A549 (cell line): Measurements from ENCODE around the gene UNC5C. TPM values are rescaled to one million over a fixed set of nuclear protein-coding genes. Genes with fewer than 3 reads are reported as not detected.

Experiments used
- ATAC-seq, 2 experiments: fragments of 200-7000 bp in 1 of 2; fragments of >200 bp in 1 of 2; cut with Nextera tagmentation in 1 of 2; cut with Tn5 transposase in 1 of 2; 3 replicates each; pipeline versions ENCODE4 v1.8.0 to v1.9.1; 2018 to 2020; ENCODE audit warnings: mild to moderate bottlenecking in 1 of 2, moderate library complexity in 1 of 2
- CTCF ChIA-PET: fragments of 300-600 bp; sonication (Branson Sonifier 250); formaldehyde crosslinking; extraction: SDS; loops from one replicate; lab custom pipeline; 2021; ENCODE audit warnings: antibody characterized with exemption, inconsistent platforms; lab: Yijun Ruan, JAX
- POLR2A ChIA-PET: fragments of 350-600 bp; formaldehyde crosslinking; extraction: SDS; loops from one replicate; lab custom pipeline; 2021; ENCODE audit warnings: antibody characterized with exemption, inconsistent platforms; lab: Yijun Ruan, JAX
- DNase-seq, 2 experiments: peaks; one replicate each; pipeline versions ENCODE4 v3.0.0 to v3.0.0-alpha.2; 2011 to 2016; ENCODE audit warnings: low read depth in 1 of 2, low spot score in 1 of 2
- FAIRE-seq: peaks from 2 replicates; lab custom pipeline; 2011; peaks lifted over from hg19 to GRCh38; lab: Jason Lieb, UNC
- H3K27ac ChIP-seq, 2 experiments: fragments of >200 bp; sonication (Bioruptor Twin); formaldehyde crosslinking; 3 replicates each; pipeline ENCODE4 v1.5.1; 2016 to 2017
- H3K4me1 ChIP-seq: fragments of >200 bp; sonication (Bioruptor Twin); formaldehyde crosslinking; 3 replicates; pipeline ENCODE4 v1.6.1; 2016
- H3K4me2 ChIP-seq: fragments of >200 bp; sonication (Bioruptor Twin); formaldehyde crosslinking; 3 replicates; pipeline ENCODE4 v1.6.1; 2016
- H3K4me3 ChIP-seq: fragments of >200 bp; sonication (Bioruptor Twin); formaldehyde crosslinking; 3 replicates; pipeline ENCODE4 v1.5.1; 2016
- H3K9me3 ChIP-seq: fragments of >200 bp; sonication (Bioruptor Twin); formaldehyde crosslinking; 3 replicates; pipeline ENCODE4 v1.6.1; 2016
- CBX2 ChIP-seq: fragments of 200-600 bp; sonication (generic); IDR thresholded peaks from 2 replicates; pipeline ENCODE4 v1.6.1; 2016; ENCODE audit warnings: low read depth, mild to moderate bottlenecking, borderline replicate concordance
- CHD4 ChIP-seq: fragments of 200-600 bp; sonication (generic); IDR thresholded peaks from 2 replicates; pipeline ENCODE4 v1.6.1; 2016; ENCODE audit warnings: antibody characterized with exemption, mild to moderate bottlenecking, borderline replicate concordance
- EHF ChIP-seq: fragments of 250-450 bp; sonication (Bioruptor Pico); IDR thresholded peaks from 2 replicates; pipeline ENCODE4 v1.5.0; 2020; ENCODE audit warnings: mild to moderate bottlenecking
- EHMT2 ChIP-seq: fragments of 200-600 bp; sonication (generic); IDR thresholded peaks from 2 replicates; pipeline ENCODE4 v1.6.1; 2016; ENCODE audit warnings: antibody characterized with exemption, low read depth, mild to moderate bottlenecking, moderate library complexity
- FOSB ChIP-seq: fragments of 250-450 bp; sonication (Bioruptor Pico); IDR thresholded peaks from 2 replicates; pipeline ENCODE4 v1.5.0; 2020; ENCODE audit warnings: mild to moderate bottlenecking, moderate library complexity
- FOSL2 ChIP-seq, 2 experiments: fragments of 450-650 bp in 1 of 2; fragments of >200 bp in 1 of 2; sonication (Bioruptor Twin) in 1 of 2; formaldehyde crosslinking; IDR thresholded peaks; 2 replicates each; pipeline versions ENCODE4 v1.5.0 to v1.6.1; 2016 to 2020; ENCODE audit warnings: mild to moderate bottlenecking in 1 of 2, moderate library complexity in 1 of 2
- GATA3 ChIP-seq: IDR thresholded peaks from 2 replicates; pipeline ENCODE4 v1.6.1; 2012; ENCODE audit warnings: borderline replicate concordance
- HDAC2 ChIP-seq: fragments of 200-600 bp; sonication (generic); IDR thresholded peaks from 2 replicates; pipeline ENCODE4 v1.6.1; 2016
- HEYL ChIP-seq: fragments of 250-450 bp; sonication (Bioruptor Pico); IDR thresholded peaks from 2 replicates; pipeline ENCODE4 v1.8.0; 2021; ENCODE audit warnings: mild to moderate bottlenecking, moderate library complexity
- JUN ChIP-seq, 2 experiments: fragments of >200 bp; sonication (Bioruptor Twin); formaldehyde crosslinking; IDR thresholded peaks; 2 replicates in 1 of 2; 3 replicates in 1 of 2; pipeline ENCODE4 v1.6.1; 2016 to 2017
- JUNB ChIP-seq: fragments of >200 bp; sonication (Bioruptor Twin); formaldehyde crosslinking; IDR thresholded peaks from 2 replicates; pipeline ENCODE4 v1.6.1; 2016
- MAFK ChIP-seq: fragments of 450-650 bp; IDR thresholded peaks from 2 replicates; pipeline ENCODE4 v1.6.1; 2014; ENCODE audit not compliant: partially characterized antibody
- MYC ChIP-seq: IDR thresholded peaks from 2 replicates; pipeline ENCODE4 v1.6.1; 2012; ENCODE audit warnings: mild to moderate bottlenecking, inconsistent platforms, low read length, improper control_type of control experiment, borderline replicate concordance
- NFE2L2 ChIP-seq: fragments of 150-350 bp; conservative IDR thresholded peaks from 2 replicates; pipeline ENCODE4 v1.6.1; 2014; ENCODE audit warnings: low read length
- NPAS2 ChIP-seq: fragments of 250-450 bp; sonication (Bioruptor Pico); IDR thresholded peaks from 2 replicates; pipeline ENCODE4 v1.8.0; 2022; ENCODE audit warnings: mild to moderate bottlenecking, moderate library complexity, borderline replicate concordance
- NR3C1 ChIP-seq: fragments of >200 bp; sonication (Bioruptor Twin); formaldehyde crosslinking; IDR thresholded peaks from 3 replicates; pipeline ENCODE4 v1.6.1; 2017
- PHF8 ChIP-seq: fragments of 200-600 bp; sonication (generic); IDR thresholded peaks from 2 replicates; pipeline ENCODE4 v1.6.1; 2016; ENCODE audit warnings: low read depth, mild to moderate bottlenecking, antibody characterized with exemption, moderate library complexity, borderline replicate concordance
- POLR2A ChIP-seq: IDR thresholded peaks from 2 replicates; pipeline ENCODE4 v1.6.1; 2012; ENCODE audit warnings: mild to moderate bottlenecking, low read length
- RAD21 ChIP-seq, 2 experiments: fragments of >200 bp in 1 of 2; sonication (Bioruptor Twin) in 1 of 2; formaldehyde crosslinking in 1 of 2; IDR thresholded peaks in 1 of 2; conservative IDR thresholded peaks in 1 of 2; 2 replicates in 1 of 2; 3 replicates in 1 of 2; pipeline ENCODE4 v1.6.1; 2012 to 2018; ENCODE audit warnings: inconsistent platforms in 1 of 2
- RCOR1 ChIP-seq: fragments of 150-350 bp; IDR thresholded peaks from 2 replicates; pipeline ENCODE4 v1.6.1; 2014; ENCODE audit warnings: antibody characterized with exemption, low read length, low read depth
- SMC3 ChIP-seq: fragments of >200 bp; sonication (Bioruptor Twin); formaldehyde crosslinking; IDR thresholded peaks from 3 replicates; pipeline ENCODE4 v1.6.1; 2018; ENCODE audit warnings: inconsistent platforms
- ZC3H11A ChIP-seq: fragments of 450-650 bp; IDR thresholded peaks from 2 replicates; pipeline ENCODE4 v1.6.1; 2014; ENCODE audit warnings: antibody characterized with exemption, mild to moderate bottlenecking
- ZSCAN20 ChIP-seq: fragments of 250-450 bp; sonication (Bioruptor Pico); IDR thresholded peaks from 2 replicates; pipeline ENCODE4 v1.8.0; 2022; ENCODE audit warnings: mild to moderate bottlenecking, moderate library complexity
- WGBS: methylation state at CpG from one replicate; pipeline ENCODE4 v1.1.6; 2017; ENCODE audit errors: missing lambda C conversion rate; 5-methylcytosine and 5-hydroxymethylcytosine counted together
- polyA plus RNA-seq, 4 experiments: library from polyadenylated mRNA; depleted of rRNA in 3 of 4; stranded (reverse); fragments of >200 nt; fragmentation: RNase III in 1 of 4; extraction: RNeasy Plus Mini Kit Qiagen cat#74134 plus additional on column Dnase treatment in 1 of 4; gene quantifications; 2 replicates in 3 of 4; 3 replicates in 1 of 4; pipeline ENCODE4 v1.2.3, GENCODE V29; 2011 to 2017
- TF ChIP-seq, protein P1 (sequence below): fragments of 450-650 bp; IDR thresholded peaks from 2 replicates; pipeline ENCODE4 v1.6.1; 2014; ENCODE audit warnings: antibody characterized with exemption
- TF ChIP-seq, protein P2 (sequence below): IDR thresholded peaks from 2 replicates; pipeline ENCODE4 v1.6.1; 2012
- TF ChIP-seq, protein P3 (sequence below): IDR thresholded peaks from 2 replicates; pipeline ENCODE4 v1.6.1; 2012
- TF ChIP-seq, protein P4 (sequence below): fragments of 150-350 bp; IDR thresholded peaks from 2 replicates; pipeline ENCODE4 v1.6.1; 2014; ENCODE audit warnings: low read depth, mild to moderate bottlenecking, low read length
- TF ChIP-seq, protein P5 (sequence below): IDR thresholded peaks from 2 replicates; pipeline ENCODE4 v1.6.1; 2012; ENCODE audit warnings: low read depth, borderline replicate concordance

UNC5C gene
- polyA plus RNA-seq, 2 of the 4 experiments (the other 2 are of a cell fraction): 0.13 TPM; not detected in 1

DNA sequence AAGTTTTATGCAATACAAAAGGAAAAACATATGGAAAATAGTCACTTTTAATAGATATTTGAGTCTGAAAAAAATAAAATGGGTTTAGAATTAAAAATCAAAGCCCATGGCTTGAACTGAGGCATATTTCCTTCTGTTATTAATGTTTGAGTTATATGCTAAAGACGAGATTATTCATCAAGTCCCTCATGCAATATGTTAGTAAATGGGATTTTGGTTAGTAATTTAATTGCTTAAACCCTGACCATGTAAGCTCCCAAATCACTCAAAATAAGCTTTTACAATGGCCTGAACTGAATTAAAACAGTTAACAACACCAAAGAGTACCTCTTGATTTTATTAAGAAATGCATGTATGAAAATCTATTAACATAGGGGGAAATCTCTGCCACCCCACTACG lies 12.1 kb downstream of the UNC5C start (continued):
- TF ChIP-seq HEYL (CRISPR knock-in tag) (no peak), PHF8 (no peak)

DNA sequence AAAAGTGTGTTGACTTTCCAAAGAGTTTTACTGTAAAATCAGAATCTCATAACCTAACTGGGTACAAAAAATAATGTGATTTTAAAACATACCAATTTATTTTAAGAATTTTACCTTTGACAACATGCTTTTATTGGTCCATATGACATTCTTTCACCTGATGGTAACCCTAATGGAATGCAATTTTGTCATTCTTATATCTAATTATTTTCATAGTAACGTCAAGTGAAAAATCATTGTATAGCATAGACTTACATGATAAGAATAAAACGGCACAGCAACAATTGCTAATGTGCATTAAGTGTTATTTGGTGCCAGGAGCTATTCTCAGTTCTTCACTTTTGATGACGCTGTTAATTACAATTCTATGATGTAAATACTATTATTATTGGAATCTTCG lies 13.6 kb downstream of the UNC5C start:
- no peak for TF ChIP-seq ZSCAN20 (CRISPR knock-in tag)
- TF ChIP-seq EHMT2: no peak
- TF ChIP-seq JUN (IDR thresholded peaks at IDR 0.05): no peak
- TF ChIP-seq POLR2A: no peak
- TF ChIP-seq, protein P1, sequence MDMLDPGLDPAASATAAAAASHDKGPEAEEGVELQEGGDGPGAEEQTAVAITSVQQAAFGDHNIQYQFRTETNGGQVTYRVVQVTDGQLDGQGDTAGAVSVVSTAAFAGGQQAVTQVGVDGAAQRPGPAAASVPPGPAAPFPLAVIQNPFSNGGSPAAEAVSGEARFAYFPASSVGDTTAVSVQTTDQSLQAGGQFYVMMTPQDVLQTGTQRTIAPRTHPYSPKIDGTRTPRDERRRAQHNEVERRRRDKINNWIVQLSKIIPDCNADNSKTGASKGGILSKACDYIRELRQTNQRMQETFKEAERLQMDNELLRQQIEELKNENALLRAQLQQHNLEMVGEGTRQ: no peak
- TF ChIP-seq NFE2L2: no peak
- DNase-seq (no peak), ATAC-seq (no peak), FAIRE-seq (no peak)
- no peak overlapping the region for H3K4me3 ChIP-seq
- no peaks in the 10 kb centered on the region for H3K4me1 ChIP-seq
- H3K9me3 ChIP-seq: no peaks in the 10 kb centered on the region
- WGBS: 55% methylated on average over 4 of the region's 4 CpGs
- CTCF ChIA-PET: no interaction called here
- no peak overlapping the region for H3K27ac ChIP-seq
- H3K4me2 ChIP-seq: no peak overlapping the region
- POLR2A ChIA-PET: no interaction called here

DNA sequence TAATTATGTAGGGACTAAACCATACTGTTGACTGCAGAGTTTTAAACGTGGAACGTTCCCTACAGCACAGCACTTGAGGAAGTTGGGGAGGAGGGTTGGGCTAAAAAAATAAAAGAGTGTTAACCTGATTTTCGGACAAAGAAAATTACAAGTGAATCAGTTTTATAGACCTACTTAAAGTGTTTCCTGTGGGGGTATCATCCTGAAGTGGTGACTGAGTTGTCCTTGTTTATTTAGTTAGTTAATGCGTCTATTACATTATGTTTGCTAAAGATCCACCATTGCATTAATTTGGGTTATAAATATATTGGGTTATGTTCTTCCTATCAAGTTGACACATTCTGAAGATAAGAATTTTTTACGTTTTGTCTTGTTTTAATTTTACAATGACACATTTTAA lies 14.7 kb downstream of the UNC5C start:
- Histone ChIP-seq H3K27ac (no peak overlapping the region), H3K4me2 (no peak overlapping the region), H3K4me1 (no peaks in the 10 kb centered on the region), H3K4me3 (no peak overlapping the region), H3K9me3 (no peaks in the 10 kb centered on the region)
- ATAC-seq (no peak), DNase-seq (no peak), FAIRE-seq (no peak)
- WGBS: 59% methylated on average over 5 of the region's 5 CpGs
- ChIA-PET POLR2A (no interaction called here), CTCF (no interaction called here)
- TF ChIP-seq GATA3: no peak
- TF ChIP-seq, protein P2, sequence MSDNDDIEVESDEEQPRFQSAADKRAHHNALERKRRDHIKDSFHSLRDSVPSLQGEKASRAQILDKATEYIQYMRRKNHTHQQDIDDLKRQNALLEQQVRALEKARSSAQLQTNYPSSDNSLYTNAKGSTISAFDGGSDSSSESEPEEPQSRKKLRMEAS: no peak
- TF ChIP-seq FOSB (CRISPR knock-in tag): no peak
- TF ChIP-seq, protein P1: no peak
- TF ChIP-seq RCOR1: no peak
- TF ChIP-seq ZC3H11A: no peak
- no peak for TF ChIP-seq HEYL (CRISPR knock-in tag)
- TF ChIP-seq, protein P3, sequence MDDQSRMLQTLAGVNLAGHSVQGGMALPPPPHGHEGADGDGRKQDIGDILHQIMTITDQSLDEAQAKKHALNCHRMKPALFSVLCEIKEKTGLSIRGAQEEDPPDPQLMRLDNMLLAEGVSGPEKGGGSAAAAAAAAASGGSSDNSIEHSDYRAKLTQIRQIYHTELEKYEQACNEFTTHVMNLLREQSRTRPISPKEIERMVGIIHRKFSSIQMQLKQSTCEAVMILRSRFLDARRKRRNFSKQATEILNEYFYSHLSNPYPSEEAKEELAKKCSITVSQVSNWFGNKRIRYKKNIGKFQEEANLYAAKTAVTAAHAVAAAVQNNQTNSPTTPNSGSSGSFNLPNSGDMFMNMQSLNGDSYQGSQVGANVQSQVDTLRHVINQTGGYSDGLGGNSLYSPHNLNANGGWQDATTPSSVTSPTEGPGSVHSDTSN: no peak
- TF ChIP-seq FOSL2 (IDR thresholded peaks at IDR 0.05): no peak
- no peak for TF ChIP-seq FOSL2 (CRISPR knock-in tag; IDR thresholded peaks at IDR 0.05)
- no peak for TF ChIP-seq MAFK
- TF ChIP-seq, protein P4, sequence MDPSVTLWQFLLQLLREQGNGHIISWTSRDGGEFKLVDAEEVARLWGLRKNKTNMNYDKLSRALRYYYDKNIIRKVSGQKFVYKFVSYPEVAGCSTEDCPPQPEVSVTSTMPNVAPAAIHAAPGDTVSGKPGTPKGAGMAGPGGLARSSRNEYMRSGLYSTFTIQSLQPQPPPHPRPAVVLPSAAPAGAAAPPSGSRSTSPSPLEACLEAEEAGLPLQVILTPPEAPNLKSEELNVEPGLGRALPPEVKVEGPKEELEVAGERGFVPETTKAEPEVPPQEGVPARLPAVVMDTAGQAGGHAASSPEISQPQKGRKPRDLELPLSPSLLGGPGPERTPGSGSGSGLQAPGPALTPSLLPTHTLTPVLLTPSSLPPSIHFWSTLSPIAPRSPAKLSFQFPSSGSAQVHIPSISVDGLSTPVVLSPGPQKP: no peak

DNA sequence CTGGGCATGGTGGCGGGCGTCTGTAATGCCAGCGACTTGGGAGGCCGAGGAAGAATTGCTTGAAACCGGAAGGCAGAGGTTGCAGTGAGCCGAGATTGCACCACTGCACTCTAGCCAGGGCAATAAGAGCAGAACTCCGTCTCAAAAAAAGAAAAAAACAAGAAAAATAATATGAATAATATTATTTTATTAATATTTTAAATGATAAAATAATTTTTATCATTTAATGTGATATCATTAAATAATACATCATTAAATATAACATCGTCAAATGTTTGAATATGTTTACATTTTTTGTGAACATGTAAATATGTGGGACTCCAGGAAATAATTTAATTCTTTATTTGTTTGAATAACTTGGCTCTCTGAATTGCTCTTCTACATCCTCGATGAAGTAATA lies 15.5 kb downstream of the UNC5C start:
- DNase-seq: no peak
- TF ChIP-seq JUNB: no peak
- no peak for TF ChIP-seq MAFK
- no peak for TF ChIP-seq HDAC2
- TF ChIP-seq JUN (IDR thresholded peaks at IDR 0.05): no peak
- no peak for TF ChIP-seq SMC3
- TF ChIP-seq NPAS2: no peak
- TF ChIP-seq, protein P5, sequence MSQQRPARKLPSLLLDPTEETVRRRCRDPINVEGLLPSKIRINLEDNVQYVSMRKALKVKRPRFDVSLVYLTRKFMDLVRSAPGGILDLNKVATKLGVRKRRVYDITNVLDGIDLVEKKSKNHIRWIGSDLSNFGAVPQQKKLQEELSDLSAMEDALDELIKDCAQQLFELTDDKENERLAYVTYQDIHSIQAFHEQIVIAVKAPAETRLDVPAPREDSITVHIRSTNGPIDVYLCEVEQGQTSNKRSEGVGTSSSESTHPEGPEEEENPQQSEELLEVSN: no peak
- no peak for TF ChIP-seq EHF
- TF ChIP-seq CHD4: no peak
- no peak for TF ChIP-seq CBX2
- TF ChIP-seq EHMT2: no peak
- no peak for TF ChIP-seq RAD21 (conservative IDR thresholded peaks at IDR 0.05 in 1 of 2, IDR thresholded peaks at IDR 0.05 in 1 of 2)
- no peak for TF ChIP-seq HEYL (CRISPR knock-in tag)
- no peak for TF ChIP-seq NR3C1
- TF ChIP-seq MYC: no peak
- no peak for TF ChIP-seq GATA3
- WGBS: 80% methylated on average over 9 of the region's 9 CpGs
- no peak overlapping the region for H3K27ac ChIP-seq
- no peak overlapping the region for H3K4me2 ChIP-seq
- no peak for FAIRE-seq
- H3K4me3 ChIP-seq: no peak overlapping the region
- H3K9me3 ChIP-seq: no peaks in the 10 kb centered on the region
- CTCF ChIA-PET: no interaction called here
- no peak for ATAC-seq
- POLR2A ChIA-PET: no interaction called here
- no peaks in the 10 kb centered on the region for H3K4me1 ChIP-seq
